Omental fat pad (tissue), 4 donors: ENCODE measurements around the gene COLEC12. TPM values are rescaled to one million over a fixed set of nuclear protein-coding genes. Genes with fewer than 3 reads are reported as not detected.

Experiments used
- ATAC-seq: fragments of 150-250 bp; one replicate; pipeline ENCODE4 v1.9.1; 2016; ENCODE audit warnings: mild to moderate bottlenecking, moderate library complexity; ENCODE audit not compliant: low FRiP score
- DNase-seq: peaks from one replicate; pipeline ENCODE4 v3.0.0-alpha.2; 2019; ENCODE audit warnings: low spot score
- total RNA-seq, 4 donors: library from RNA; depleted of rRNA; stranded (reverse); fragments of >200 nt; gene quantifications; one replicate each; pipeline ENCODE4 v1.1.0, GENCODE V29; 2016
- TF ChIP-seq, protein P1 (sequence below), 3 donors: fragments of 450-650 bp; IDR thresholded peaks; one replicate each; pipeline ENCODE4 v1.5.1; 2016 to 2017; ENCODE audit warnings: antibody characterized with exemption in 3 of 3, mild to moderate bottlenecking in 3 of 3, moderate library complexity in 2 of 3

The COLEC12 gene
- total RNA-seq, 4 donors from 2014 or later, result 25.3 to 54.8 (median 42.7) TPM

DNA sequence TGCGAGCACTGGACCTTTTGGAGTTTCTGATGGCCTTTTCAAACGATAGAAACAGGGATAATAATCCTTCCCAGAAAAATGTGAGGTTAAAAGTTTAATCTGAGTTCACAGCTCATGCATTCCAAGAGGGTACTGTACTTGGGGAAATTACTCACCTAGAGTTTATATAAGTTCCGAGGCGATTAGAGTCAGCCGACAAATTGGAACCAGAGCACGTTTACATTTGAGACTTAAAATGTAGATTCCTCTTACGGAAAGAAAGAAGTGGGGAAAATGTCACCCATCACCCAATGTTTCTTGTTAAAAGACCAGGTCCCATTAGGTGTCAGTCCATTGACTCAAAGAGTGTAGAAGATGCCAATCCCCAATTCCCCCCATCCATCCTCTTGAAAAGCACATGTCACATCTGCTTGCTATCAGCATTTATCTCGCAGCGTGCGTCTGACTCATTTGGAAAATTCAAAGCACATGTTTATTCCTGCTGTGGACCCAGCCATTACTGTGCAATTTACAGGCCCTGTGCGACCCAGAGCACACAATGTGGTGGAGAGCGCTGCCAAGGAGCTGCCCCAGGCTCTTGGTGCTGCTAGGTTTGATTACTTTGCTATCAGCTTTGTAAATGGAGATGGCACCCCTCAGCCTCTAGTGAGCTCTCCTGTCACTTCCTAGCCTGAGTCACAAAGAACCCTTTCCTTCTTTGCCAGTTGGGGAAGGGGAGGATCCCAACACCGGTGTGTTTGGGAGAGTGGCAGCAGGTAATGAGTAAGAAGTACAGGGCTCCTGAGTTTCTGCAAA is 104.8 kb downstream of the COLEC12 start:
- ATAC-seq (peak; percentile 41), DNase-seq (no peak)
- TF ChIP-seq, protein P1, sequence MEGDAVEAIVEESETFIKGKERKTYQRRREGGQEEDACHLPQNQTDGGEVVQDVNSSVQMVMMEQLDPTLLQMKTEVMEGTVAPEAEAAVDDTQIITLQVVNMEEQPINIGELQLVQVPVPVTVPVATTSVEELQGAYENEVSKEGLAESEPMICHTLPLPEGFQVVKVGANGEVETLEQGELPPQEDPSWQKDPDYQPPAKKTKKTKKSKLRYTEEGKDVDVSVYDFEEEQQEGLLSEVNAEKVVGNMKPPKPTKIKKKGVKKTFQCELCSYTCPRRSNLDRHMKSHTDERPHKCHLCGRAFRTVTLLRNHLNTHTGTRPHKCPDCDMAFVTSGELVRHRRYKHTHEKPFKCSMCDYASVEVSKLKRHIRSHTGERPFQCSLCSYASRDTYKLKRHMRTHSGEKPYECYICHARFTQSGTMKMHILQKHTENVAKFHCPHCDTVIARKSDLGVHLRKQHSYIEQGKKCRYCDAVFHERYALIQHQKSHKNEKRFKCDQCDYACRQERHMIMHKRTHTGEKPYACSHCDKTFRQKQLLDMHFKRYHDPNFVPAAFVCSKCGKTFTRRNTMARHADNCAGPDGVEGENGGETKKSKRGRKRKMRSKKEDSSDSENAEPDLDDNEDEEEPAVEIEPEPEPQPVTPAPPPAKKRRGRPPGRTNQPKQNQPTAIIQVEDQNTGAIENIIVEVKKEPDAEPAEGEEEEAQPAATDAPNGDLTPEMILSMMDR (IDR thresholded peaks at IDR 0.05), result no peak

DNA sequence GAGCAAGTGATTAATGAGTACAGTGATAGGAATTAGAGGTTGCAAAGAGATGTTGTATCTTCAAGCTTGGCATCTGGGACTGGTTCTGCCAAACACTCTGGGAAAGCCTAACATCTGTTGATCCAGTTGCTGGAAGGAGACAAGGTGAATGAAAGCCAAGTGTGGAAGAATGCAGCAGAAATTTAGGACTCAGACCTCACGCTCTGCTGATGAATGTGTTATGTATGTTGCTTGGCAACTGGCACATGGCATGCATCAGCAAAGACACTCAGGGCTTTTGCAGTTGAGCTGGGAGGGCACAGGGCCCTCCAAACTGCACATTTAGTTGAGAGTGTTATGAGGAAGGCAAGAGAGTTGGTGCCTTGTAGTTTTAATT is 105.5 kb downstream of the COLEC12 start:
- TF ChIP-seq, protein P1 (IDR thresholded peaks at IDR 0.05), result no peak
- ATAC-seq, result peak; percentile 77
- DNase-seq, result no peak

DNA sequence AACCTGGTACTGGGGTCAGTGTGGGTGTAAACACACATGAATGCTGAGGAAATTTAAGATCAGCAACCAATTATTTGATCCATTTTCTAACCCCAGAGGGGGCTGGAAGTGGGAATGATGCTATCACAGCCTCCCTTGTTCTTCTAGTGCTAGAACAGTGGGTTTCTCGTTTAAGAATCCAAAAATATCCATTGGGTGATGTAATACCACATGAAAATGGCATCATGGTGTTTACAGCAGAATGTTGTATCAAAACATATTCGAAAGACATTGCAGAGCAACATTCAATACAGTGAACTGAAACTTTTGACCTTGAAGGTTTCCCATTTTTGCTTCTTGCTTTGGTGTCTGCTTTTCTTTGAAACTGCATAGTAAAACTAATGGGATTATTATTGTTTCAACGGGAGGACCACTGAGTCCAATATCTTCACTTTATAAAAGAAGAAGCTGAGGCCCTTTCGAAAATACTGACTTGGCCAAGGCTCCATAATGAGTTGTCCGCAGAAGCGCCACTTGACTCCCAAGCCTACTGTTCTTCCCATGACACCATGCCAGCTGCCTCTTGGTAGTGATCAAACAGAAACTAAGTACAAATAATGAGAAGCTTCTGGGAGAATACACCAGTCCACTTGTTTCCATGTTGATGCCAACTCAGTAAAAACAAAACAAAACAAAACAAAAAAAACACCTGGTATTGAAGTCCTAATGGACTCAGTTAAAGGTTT is 106.1 kb downstream of the COLEC12 start:
- DNase-seq (no peak), ATAC-seq (peak; percentile 4)
- TF ChIP-seq, protein P1 (IDR thresholded peaks at IDR 0.05), result no peak

DNA sequence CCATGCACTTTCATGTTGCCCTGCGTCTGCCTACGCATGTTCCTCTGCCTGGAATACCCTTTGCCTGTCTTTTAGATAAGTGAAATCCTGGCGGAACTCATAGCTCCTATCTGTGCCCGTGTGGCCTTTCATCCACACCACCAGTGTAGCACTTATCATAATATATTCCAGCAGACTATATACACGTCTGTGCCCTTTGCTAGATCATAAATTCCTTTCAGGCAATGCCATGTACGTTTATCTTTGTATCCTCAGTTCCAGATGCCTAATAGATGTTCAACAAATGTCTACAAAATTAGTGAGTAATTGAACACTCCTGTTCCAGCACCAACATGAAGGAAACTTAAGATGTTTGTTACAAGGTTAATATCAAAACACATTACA is 106.9 kb downstream of the COLEC12 start:
- ATAC-seq (no peak), DNase-seq (no peak)
- TF ChIP-seq, protein P1 (IDR thresholded peaks at IDR 0.05), result no peak

DNA sequence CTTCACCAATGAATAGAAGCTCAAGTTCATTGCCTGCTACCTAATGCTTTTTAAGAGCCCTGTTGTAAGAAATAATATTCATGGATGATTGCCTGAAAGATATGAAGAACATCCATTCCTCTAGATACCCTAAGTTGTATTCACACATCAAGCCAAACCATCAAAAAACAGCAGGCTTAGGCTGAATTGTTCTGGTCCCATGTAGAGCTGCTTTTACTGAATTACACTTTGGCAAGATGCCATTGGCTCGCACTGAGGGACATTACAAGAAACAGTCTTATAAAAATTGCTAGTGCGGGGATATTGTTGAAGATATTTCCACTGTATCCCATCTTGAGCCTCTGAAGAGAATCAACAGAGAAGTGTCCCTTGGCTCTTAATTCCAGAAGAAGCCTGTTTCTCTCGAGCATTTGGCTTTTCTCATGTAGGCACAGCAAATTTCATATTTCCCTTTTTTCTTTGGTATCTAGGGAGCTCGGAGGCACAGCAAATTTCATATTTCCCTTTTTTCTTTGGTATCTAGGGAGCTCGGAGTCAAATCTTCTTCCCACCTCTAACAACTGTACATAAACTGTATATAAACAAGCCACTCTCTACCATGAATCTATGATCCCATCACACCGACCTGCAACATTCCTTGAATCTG is 107.5 kb downstream of the COLEC12 start:
- TF ChIP-seq, protein P1 (IDR thresholded peaks at IDR 0.05), result no peak
- no peak for ATAC-seq
- no peak for DNase-seq

DNA sequence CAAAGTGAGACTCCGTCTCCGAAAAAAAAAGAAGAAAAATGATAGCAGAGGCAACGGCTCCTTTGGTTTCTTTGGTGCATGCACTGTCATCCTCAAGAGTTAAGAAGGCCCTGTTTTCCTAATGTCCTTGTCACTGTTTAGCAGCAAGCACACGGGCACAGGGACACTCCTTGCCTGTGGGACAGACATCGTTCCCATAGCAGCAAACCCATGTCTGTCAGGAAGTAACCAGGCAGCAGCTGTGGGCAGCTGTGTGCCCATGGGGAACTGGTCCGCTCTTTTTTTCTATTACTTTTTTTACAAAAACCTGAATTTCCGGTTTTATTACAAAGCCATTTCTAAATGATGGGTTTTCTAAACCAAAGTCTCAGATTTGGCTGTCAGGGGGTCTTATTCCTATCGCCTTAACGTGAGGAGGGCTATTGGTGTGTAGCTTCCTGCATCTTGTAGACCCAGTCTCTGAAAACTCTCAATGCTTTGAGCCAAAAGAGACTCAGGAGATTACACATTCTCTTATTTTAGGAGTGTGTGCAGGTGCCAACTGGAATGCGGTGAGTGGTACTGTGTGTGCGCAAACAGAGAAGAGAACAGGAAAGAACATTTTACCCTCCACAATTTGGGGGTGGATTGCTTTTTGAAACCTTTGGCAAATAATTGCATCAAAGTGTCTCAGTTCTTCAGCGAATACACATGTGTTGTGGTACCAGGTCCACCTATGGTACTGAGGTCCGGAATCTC is 109.6 kb downstream of the COLEC12 start:
- TF ChIP-seq, protein P1 (IDR thresholded peaks at IDR 0.05), result no peak
- ATAC-seq (no peak), DNase-seq (no peak)
